ENCODE measurements around the gene GDF7.

GRCh38 chr2:20635675-20636584, 31.0 kb upstream of the GDF7 start:
- TF ChIP-seq CTCF (IDR thresholded peaks at IDR 0.05; ENCODE audit: control extremely low read depth in 1 of 3, insufficient read depth in 1 of 3, low read depth in 1 of 3, low read length in 3 of 3) (peak in 2 of 3 experiments; percentile 98; a peak in 3 of 4 replicates), EP300 (IDR thresholded peaks at IDR 0.05; ENCODE audit: borderline replicate concordance in 1 of 2, low read depth in 2 of 2, low read length in 2 of 2) (no peak), CREB1 (IDR thresholded peaks at IDR 0.05) (0 out of 2 replicates have a peak, but pooled peaks have one; percentile 20), USF2 (IDR thresholded peaks at IDR 0.05; ENCODE audit: low read length) (no peak), POLR2A (IDR thresholded peaks at IDR 0.05; ENCODE audit: control extremely low read depth in 1 of 2, low read depth in 2 of 2, low read length in 2 of 2) (no peak), MAFK (IDR thresholded peaks at IDR 0.05; ENCODE audit: low read depth, low read length) (no peak), SIN3A (conservative IDR thresholded peaks at IDR 0.05 in 1 of 2, IDR thresholded peaks at IDR 0.05 in 1 of 2; ENCODE audit: low read depth in 1 of 2, low read length in 2 of 2) (0 out of 4 replicates have a peak, but pooled peaks of 1 of the 2 experiments have one; percentile 16), MAX (IDR thresholded peaks at IDR 0.05) (peak; percentile 31; the same call in 1 of the 2 replicates), ATF2 (IDR thresholded peaks at IDR 0.05; ENCODE audit: low read length) (no peak), RBBP5 (IDR thresholded peaks at IDR 0.05; ENCODE audit: borderline replicate concordance, low read depth, low read length) (no peak), EGR1 (IDR thresholded peaks at IDR 0.05; ENCODE audit: borderline replicate concordance, low read depth, low read length) (no peak), JUN (IDR thresholded peaks at IDR 0.05; ENCODE audit: low read depth, low read length) (no peak)

Measured in H1 (cell line).